ENCODE data around the gene APOC4. TPM values are rescaled to one million over a fixed set of nuclear protein-coding genes. Genes with fewer than 3 reads are reported as not detected.

Gene APOC4
- total and polyA plus RNA-seq, 4 donors: 1.0 to 420 (median 275) TPM

- TF ChIP-seq REST (IDR thresholded peaks at IDR 0.05) (peak; percentile 88), FOXA2 (IDR thresholded peaks at IDR 0.05) (peak; percentile 79), RAD21 (IDR thresholded peaks at IDR 0.05) (peak; percentile 60 to 76), HNF4A (conservative IDR thresholded peaks at IDR 0.05) (peak; percentile 94 to 95), HNF4G (IDR thresholded peaks at IDR 0.05) (peak; percentile 78)
Measured at GRCh38 chr19:44924243-44924725, 17.8 kb upstream of the APOC4 start (continued).

GRCh38 chr19:44925114-44925891, 16.7 kb upstream of the APOC4 start:
- H3K27me3 ChIP-seq (ENCODE audit: control insufficient read depth in 4 of 4, insufficient read depth in 4 of 4, low read length in 3 of 4): no peaks in the 10 kb centered on the region
- peak; percentile 75 for DNase-seq (ENCODE audit: low spot score)
- peaks cover 22 to 54% (median 43%) of the 10 kb centered on the region in 4 donors for H3K4me1 ChIP-seq (ENCODE audit: control insufficient read depth in 4 of 4, insufficient read depth in 4 of 4, low read length in 3 of 4)
- no peak overlapping the region for H3K9ac ChIP-seq (ENCODE audit: low read depth in 1 of 2, low read length in 2 of 2)
- H3K27ac ChIP-seq (ENCODE audit: low read depth in 1 of 2, low read length in 2 of 2): peak overlapping the region; percentile 94 to 95
- H3K9me3 ChIP-seq (ENCODE audit: control insufficient read depth in 4 of 4, low read length in 3 of 4): no peaks in the 10 kb centered on the region
- no peak overlapping the region for H3K4me3 ChIP-seq (ENCODE audit: low read depth in 1 of 3, low read length in 3 of 3)
- no peaks in the 10 kb centered on the region for H3K36me3 ChIP-seq (ENCODE audit: control insufficient read depth in 4 of 4, insufficient read depth in 3 of 4, low read depth in 1 of 4, low read length in 3 of 4)
- WGBS: 15% methylated on average over 8 of the region's 8 CpGs
- TF ChIP-seq HNF4A (conservative IDR thresholded peaks at IDR 0.05) (peak; percentile 79 to 86), ZBTB33 (IDR thresholded peaks at IDR 0.05) (peak; percentile 82), HNF4G (IDR thresholded peaks at IDR 0.05) (peak; percentile 36), REST (IDR thresholded peaks at IDR 0.05) (peak; percentile 39), EGR1 (IDR thresholded peaks at IDR 0.05; ENCODE audit: low read depth in 2 of 2) (peak in 1 of 2 donors; percentile 65), ATF3 (IDR thresholded peaks at IDR 0.05) (peak; percentile 38), YY1 (IDR thresholded peaks at IDR 0.05) (peak; percentile 52), RXRA (IDR thresholded peaks at IDR 0.05) (peak; percentile 98 to 99), MAX (IDR thresholded peaks at IDR 0.05) (peak; percentile 88), GABPA (IDR thresholded peaks at IDR 0.05 in 1 of 2, conservative IDR thresholded peaks at IDR 0.05 in 1 of 2) (no peak), FOXA2 (IDR thresholded peaks at IDR 0.05) (peak; percentile 31), JUND (IDR thresholded peaks at IDR 0.05) (peak in 1 of 2 donors; percentile 80), TAF1 (conservative IDR thresholded peaks at IDR 0.05) (no peak), FOXA1 (IDR thresholded peaks at IDR 0.05) (no peak), RAD21 (IDR thresholded peaks at IDR 0.05) (peak; percentile 27 to 68), NR2F2 (IDR thresholded peaks at IDR 0.05) (peak; percentile 63), CTCF (IDR thresholded peaks at IDR 0.05; ENCODE audit: low read depth, low read length, missing input control) (no peak), SP1 (IDR thresholded peaks at IDR 0.05) (peak; percentile 89)

All from liver (tissue), 9 donors.